NCI-H2107 treated with DMSO at 0.1 percent for 48 hours (cell line): Measurements from ENCODE around the gene HSD3B1.
A peak's percentile ranks its signal among the peaks of the same experiment; 100 is the strongest.
"Not testable (repeated sequence)": the region's sequence is repeated elsewhere in the genome, so short reads cannot be mapped to it uniquely, and the experiment has no call there.

Source experiments
- DNase-seq: peaks from one replicate; lab custom pipeline; 2025; ENCODE audit not compliant: unreplicated experiment; lab: John Stamatoyannopoulos, UW

Gene HSD3B1

GRCh38 chr1:119489201-119489600 lies 17.8 kb upstream of the HSD3B1 start:
- DNase-seq = no peak

GRCh38 chr1:119490925-119491324 lies 16.1 kb upstream of the HSD3B1 start:
- DNase-seq = no peak

- no peak for DNase-seq
These were observed 14.2 kb upstream of the HSD3B1 start for GRCh38 chr1:119492763-119493162.

DNA sequence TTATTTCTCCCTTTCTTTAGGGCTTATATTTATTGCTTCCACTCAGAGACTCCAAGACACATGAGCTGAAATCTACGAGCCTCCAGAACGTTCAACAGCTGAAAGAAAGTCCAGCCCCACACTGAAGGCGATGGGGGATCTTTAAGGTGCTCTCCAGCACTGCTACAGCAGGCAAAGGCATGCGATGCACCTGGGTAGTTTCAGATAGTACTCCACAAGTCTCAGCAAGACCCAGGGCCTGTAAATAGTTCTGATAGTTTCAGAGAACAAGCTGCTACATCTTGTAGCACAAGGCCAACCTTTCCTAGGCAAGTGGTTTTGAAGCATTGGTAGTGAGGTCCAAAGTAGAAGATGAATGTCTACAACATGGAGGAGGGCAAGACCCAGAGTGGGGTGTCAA lies 2.2 kb upstream of the HSD3B1 start:
- DNase-seq = no peak

- DNase-seq = no peak
These were observed 3.0 kb downstream of the HSD3B1 start for GRCh38 chr1:119510046-119510445.

DNA sequence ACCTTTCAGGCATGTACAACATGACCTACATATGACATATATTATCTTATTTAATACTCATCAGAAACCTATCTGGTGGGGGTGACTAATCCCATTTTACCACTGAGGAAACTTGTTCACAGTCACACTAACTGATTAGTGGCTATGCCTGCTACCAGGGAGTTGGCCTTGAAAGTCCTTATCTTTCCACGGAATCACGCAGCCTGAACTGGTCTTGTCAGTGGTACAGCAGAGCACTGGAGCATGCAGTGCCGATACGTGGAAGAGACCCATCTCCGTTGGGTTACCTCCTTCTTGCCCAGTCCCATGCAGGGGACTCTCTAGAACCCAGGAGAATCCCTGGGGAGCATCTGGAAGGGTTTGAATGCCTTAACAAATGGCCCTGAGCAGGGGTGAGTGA lies 8.2 kb downstream of the HSD3B1 start:
- no peak for DNase-seq

GRCh38 chr1:119516247-119516646 lies 9.2 kb downstream of the HSD3B1 start:
- DNase-seq = no peak

GRCh38 chr1:119516680-119517079 lies 9.7 kb downstream of the HSD3B1 start:
- DNase-seq = no peak

GRCh38 chr1:119517667-119518066 lies 10.7 kb downstream of the HSD3B1 start:
- DNase-seq = not testable (repeated sequence)

DNA sequence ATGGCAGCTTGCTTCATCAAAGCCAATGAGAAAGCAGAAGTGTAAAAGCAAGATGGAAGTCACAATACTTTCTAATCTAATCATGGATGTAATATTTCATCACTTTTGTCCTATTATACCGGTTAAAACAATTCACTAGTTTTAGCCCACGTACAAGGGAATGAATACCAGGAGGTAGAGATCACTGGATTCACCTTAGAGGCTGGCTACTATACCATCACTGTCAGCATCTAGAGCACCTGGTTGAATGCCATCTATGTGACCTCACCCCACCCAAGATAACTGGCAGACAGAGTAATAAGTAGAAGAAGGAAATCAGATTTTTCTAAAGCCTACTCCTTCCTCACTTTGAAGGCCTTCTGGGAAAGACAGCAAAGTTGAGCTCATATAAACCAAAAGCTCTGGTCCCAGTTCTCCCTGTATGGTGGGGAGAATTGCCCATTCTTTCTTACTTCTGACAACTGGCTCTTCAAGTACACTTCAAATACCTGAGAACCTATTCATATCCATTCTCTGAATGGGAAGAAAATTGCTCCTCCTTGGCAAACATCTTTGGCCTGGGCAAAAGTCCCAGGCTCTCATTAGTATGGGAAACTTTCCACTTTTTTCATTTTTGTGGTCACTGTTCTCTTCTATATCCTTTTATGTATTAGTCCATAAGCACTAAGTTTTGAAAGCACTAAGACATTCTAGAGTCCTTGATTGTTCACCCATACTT lies 24.8 kb downstream of the HSD3B1 start:
- DNase-seq = no peak

- DNase-seq = no peak
These were observed 25.4 kb downstream of the HSD3B1 start for GRCh38 chr1:119532324-119532910.

DNA sequence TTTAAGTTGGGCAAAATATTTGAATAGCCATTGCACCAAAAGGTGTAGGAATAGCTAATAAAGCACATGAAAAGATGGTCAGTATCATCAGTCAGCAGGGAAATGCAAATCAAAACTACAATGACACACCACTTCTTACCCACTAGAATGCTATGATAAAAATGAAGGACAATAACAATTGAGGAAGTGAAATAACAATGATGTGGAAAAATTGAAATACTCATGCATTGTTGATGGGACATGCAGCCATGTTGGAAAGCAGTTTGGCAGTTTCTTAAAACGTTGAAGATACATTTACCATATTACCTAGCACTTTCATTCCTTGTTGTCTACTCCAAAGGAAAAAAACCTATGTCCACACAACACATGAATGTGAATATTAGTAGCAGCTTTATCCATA lies 28.4 kb downstream of the HSD3B1 start:
- DNase-seq = no peak

DNA sequence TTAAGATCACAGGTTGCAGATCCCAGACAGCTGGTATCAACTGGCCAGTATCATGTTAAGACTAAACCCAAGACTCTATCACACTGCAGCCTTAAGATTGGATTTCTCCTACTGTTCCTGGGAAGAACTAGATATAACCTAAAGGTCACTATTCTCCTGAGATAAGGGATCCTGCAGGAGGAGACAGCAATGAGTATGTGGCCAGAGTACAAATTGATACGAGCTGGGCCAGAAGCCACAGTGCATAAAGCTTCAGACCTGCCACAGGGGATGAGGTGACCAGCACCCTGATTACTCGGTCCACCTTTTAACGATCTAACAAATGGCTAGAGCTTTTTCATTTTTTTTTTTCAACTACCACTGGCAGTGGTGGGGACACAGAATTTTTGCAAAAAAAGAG lies 31.0 kb downstream of the HSD3B1 start:
- no peak for DNase-seq

DNA sequence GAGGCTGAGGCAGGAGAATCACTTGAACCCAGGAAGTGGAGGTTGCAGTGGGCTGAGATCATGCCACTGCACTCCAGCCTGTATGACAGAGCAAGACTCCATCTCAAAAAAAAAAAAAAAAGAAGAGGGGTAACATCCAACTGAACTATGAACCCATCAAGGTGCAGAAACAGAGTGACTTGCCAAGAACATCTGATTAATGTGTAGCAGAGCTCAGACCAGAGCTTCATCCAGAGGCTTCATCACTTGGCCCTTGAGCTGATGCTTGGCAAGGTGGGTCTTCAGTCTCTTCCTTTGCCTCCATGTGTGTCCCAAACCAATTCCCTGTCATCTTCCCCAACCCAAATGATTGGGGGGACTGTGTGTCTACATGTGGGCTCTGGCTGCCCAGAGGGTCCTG lies 32.6 kb downstream of the HSD3B1 start:
- no peak for DNase-seq

DNA sequence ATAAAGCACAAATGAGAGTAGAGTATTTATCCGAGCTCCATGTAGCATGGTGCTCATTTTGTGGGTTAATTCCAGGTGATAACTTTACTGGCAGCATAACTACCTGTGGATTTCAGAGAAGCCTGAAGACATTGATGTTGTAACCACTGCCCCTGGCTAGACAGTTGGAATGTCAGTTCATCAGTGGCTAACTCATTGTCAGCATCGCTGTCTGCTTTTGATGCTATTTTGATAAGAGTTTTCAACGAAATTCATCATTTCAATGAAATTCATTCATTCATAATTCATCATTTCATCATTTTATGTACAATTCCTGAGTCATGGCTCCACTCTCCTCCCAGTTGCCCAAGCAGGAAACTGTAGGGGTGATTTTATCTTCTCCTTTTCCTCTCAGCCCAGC lies 34.4 kb downstream of the HSD3B1 start:
- DNase-seq = no peak

DNA sequence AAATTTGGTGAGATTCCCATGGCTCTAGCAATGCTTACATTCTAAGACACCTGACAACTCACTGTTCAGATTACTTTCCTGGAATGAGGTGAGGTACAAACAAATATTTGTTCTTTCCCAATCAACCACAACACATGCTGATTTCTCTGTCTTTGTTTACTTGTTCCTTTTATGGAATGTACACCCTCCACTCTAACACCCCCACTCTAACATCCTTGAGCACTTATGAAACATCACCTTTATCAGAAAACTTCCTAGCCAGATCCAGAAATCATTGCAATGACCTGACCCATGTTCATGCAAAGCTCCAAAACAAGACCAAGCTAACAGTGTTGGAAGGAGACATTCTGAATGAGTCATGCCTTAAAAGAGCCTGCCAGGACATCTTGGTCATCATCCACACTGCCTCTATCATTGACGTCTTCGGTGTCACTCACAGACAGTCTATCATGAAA lies 35.5 kb downstream of the HSD3B1 start:
- DNase-seq = no peak

DNA sequence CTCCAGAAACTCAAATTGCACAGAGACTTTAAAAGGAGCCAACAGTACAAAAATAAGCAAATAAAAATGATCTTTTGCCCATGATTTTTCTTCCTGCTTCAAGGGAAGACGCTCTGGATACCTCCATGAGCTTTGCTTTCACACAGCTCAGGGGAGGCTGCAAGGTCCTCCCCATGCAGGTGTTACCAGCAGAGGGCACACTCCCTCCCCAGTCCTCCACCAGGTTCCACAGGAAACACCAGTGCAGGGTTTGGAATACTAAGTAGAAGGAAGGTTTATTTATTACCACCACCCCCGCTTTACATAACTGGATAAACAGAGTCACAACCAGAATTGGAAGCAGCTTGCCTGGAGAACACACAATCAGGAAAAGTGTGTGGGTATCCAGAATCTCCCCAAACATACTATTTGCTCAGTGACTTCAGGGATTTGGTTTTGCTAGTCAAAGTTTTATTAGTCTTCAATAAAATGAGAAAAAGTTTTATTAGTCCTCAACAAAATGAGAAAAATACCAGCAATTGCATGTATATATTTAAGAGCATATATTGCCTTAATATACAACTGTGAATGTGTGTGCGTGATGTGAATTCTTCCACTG lies 37.3 kb downstream of the HSD3B1 start:
- DNase-seq = no peak

DNA sequence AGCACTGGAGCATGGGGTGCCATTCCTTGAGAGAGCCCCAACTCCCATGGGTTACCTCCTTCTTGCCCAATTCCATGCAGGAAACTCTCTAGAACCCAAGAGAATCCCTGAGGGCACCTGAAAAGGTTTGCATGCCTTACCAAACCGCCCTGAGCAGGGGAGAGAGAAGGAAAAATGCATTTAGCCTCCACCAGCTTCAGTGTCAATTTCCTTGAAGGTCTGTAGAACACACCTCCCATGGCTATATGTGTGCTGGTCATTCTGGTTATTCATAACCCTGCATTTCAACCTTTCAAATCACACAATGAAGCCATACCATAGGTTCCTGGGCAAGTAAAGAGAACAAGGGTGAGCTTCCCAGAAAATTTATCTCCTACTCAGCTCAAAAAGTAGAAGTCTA lies 39.6 kb downstream of the HSD3B1 start:
- no peak for DNase-seq

GRCh38 chr1:119547306-119547705 lies 40.3 kb downstream of the HSD3B1 start:
- no peak for DNase-seq

GRCh38 chr1:119547805-119548204 lies 40.8 kb downstream of the HSD3B1 start:
- no peak for DNase-seq

- DNase-seq = peak; percentile 13
These were observed 42.7 kb downstream of the HSD3B1 start for GRCh38 chr1:119549719-119550132.

DNA sequence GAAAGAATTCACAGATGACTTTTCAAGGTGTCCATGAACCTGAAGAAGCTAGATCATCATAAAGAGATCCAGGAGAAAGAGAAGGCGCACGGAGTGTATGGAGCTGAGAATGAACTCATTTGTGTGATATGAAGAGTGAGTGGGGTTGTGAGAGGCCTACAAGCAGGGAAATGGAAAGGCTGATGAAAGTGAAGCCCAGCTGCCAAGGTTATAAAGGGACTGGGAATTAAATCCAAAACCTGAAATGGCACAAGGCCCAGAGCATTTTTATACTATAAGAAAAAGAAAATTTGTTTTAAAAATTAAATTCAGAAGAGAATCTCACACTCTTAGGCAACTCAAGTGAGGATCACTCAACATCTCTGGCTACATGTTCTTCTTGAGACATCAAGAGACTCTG lies 43.4 kb downstream of the HSD3B1 start:
- no peak for DNase-seq
